ENCODE results near the gene TMEM37. TPM values are rescaled to one million over a fixed set of nuclear protein-coding genes. Genes with fewer than 3 reads are reported as not detected.

TMEM37 gene
- total and polyA plus RNA-seq, 2 of the 13 experiments (the other 11 are each of a cell fraction or from before 2014, with no cell fraction given), result 37.7 to 115 TPM

- TF ChIP-seq, protein P1, sequence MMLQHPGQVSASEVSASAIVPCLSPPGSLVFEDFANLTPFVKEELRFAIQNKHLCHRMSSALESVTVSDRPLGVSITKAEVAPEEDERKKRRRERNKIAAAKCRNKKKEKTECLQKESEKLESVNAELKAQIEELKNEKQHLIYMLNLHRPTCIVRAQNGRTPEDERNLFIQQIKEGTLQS (CRISPR knock-in tag; IDR thresholded peaks at IDR 0.05), result 0 out of 2 replicates have a peak, but pooled peaks have one; percentile 39
- TF ChIP-seq, protein P2, sequence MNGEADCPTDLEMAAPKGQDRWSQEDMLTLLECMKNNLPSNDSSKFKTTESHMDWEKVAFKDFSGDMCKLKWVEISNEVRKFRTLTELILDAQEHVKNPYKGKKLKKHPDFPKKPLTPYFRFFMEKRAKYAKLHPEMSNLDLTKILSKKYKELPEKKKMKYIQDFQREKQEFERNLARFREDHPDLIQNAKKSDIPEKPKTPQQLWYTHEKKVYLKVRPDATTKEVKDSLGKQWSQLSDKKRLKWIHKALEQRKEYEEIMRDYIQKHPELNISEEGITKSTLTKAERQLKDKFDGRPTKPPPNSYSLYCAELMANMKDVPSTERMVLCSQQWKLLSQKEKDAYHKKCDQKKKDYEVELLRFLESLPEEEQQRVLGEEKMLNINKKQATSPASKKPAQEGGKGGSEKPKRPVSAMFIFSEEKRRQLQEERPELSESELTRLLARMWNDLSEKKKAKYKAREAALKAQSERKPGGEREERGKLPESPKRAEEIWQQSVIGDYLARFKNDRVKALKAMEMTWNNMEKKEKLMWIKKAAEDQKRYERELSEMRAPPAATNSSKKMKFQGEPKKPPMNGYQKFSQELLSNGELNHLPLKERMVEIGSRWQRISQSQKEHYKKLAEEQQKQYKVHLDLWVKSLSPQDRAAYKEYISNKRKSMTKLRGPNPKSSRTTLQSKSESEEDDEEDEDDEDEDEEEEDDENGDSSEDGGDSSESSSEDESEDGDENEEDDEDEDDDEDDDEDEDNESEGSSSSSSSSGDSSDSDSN (CRISPR knock-in tag; IDR thresholded peaks at IDR 0.05), result peak; percentile 38
- no peak for TF ChIP-seq ZNF138 (CRISPR knock-in tag; IDR thresholded peaks at IDR 0.05; ENCODE audit: low read depth)
- TF ChIP-seq ZNF121 (CRISPR knock-in tag; IDR thresholded peaks at IDR 0.05), result no peak
- no peak; the same call in 1 of the 2 replicates for TF ChIP-seq HOXA3 (CRISPR knock-in tag; IDR thresholded peaks at IDR 0.05)
- peak; percentile 89; the same call in 1 of the 2 replicates for TF ChIP-seq SSRP1 (CRISPR knock-in tag; IDR thresholded peaks at IDR 0.05)
- peak; percentile 44; the same call in 1 of the 2 replicates for TF ChIP-seq ZNF292 (CRISPR knock-in tag; IDR thresholded peaks at IDR 0.05; ENCODE audit: borderline replicate concordance, low read depth)
- TF ChIP-seq SIN3B (IDR thresholded peaks at IDR 0.05; ENCODE audit: low read length), result no peak
- no peak for TF ChIP-seq NFE2L2 (IDR thresholded peaks at IDR 0.05; ENCODE audit: low read length)
- peak; percentile 91 for TF ChIP-seq HNF1B (CRISPR knock-in tag; IDR thresholded peaks at IDR 0.05)
- TF ChIP-seq CCDC6 (CRISPR knock-in tag; IDR thresholded peaks at IDR 0.05), result peak; percentile 82; the same call in 1 of the 2 replicates
- TF ChIP-seq ZNF709 (CRISPR knock-in tag; IDR thresholded peaks at IDR 0.05), result no peak
- TF ChIP-seq HES4 (CRISPR knock-in tag; IDR thresholded peaks at IDR 0.05; ENCODE audit: borderline replicate concordance), result no peak
- TF ChIP-seq ZSCAN21 (CRISPR knock-in tag; IDR thresholded peaks at IDR 0.05; ENCODE audit: borderline replicate concordance), result peak; percentile 85; the same call in 1 of the 2 replicates
- TF ChIP-seq MTA3 (CRISPR knock-in tag; IDR thresholded peaks at IDR 0.05), result no peak
- no peak for TF ChIP-seq ZNF12 (CRISPR knock-in tag; IDR thresholded peaks at IDR 0.05)
- no peak for TF ChIP-seq SATB2 (CRISPR knock-in tag; IDR thresholded peaks at IDR 0.05)
- no peak for TF ChIP-seq ATF7 (IDR thresholded peaks at IDR 0.05)
- no peak for TF ChIP-seq ATF7 (CRISPR knock-in tag; IDR thresholded peaks at IDR 0.05)
- no peak for TF ChIP-seq TBX3 (IDR thresholded peaks at IDR 0.05; ENCODE audit: borderline replicate concordance)
- TF ChIP-seq ZNF101 (CRISPR knock-in tag; IDR thresholded peaks at IDR 0.05; ENCODE audit: borderline replicate concordance, low read depth), result no peak
Observed at GRCh38 chr2:119476301-119477112, 44.9 kb downstream of the TMEM37 start (continued).

Measured in HepG2 (cell line).